HEK293 (cell line): ENCODE results near the gene TBPL1.
"Not testable (repeated sequence)": the region's sequence is repeated elsewhere in the genome, so short reads cannot be mapped to it uniquely, and the experiment has no call there.

ENCODE experiments used
- CTCF ChIA-PET: fragments of 350-600 bp; formaldehyde crosslinking; extraction: SDS; loops from one replicate; lab custom pipeline; 2021; ENCODE audit warnings: antibody characterized with exemption; lab: Yijun Ruan, JAX
- POLR2A ChIA-PET: fragments of 300-600 bp; formaldehyde crosslinking; extraction: SDS; loops from one replicate; lab custom pipeline; 2020; ENCODE audit warnings: antibody characterized with exemption, inconsistent platforms; lab: Yijun Ruan, JAX
- H3K27ac ChIP-seq: fragments of 200-500 bp; sonication (Bioruptor generic); 2 replicates; pipeline ENCODE4 v1.5.1; 2014; ENCODE audit warnings: low read depth, low read length, control low read depth, inconsistent platforms; ENCODE audit errors: extremely low read depth
- H3K36me3 ChIP-seq, 2 experiments: fragments of 200-500 bp in 1 of 2; sonication (Bioruptor generic) in 1 of 2; 1 replicate in 1 of 2; 2 replicates in 1 of 2; pipeline ENCODE4 v1.5.1; 2014 to 2017; ENCODE audit warnings: inconsistent platforms in 2 of 2, low read length in 2 of 2; ENCODE audit not compliant: control insufficient read depth in 2 of 2, insufficient read depth in 1 of 2
- H3K4me1 ChIP-seq: fragments of 200-500 bp; sonication (Bioruptor generic); 2 replicates; pipeline ENCODE4 v1.5.1; 2014; ENCODE audit warnings: mild to moderate bottlenecking, low read length, inconsistent platforms; ENCODE audit not compliant: control insufficient read depth, insufficient read depth
- H3K4me3 ChIP-seq: 2 replicates; pipeline ENCODE4 v1.5.1; 2011; ENCODE audit warnings: low read depth, mild to moderate bottlenecking, control low read depth, low read length, moderate library complexity
- H3K9me3 ChIP-seq: fragments of 200-500 bp; sonication (Bioruptor generic); 2 replicates; pipeline ENCODE4 v1.5.1; 2014; ENCODE audit warnings: low read depth, low read length, inconsistent platforms; ENCODE audit not compliant: control insufficient read depth, insufficient read depth
- OSR2 ChIP-seq: fragments of 450-650 bp; formaldehyde crosslinking; IDR thresholded peaks from 2 replicates; pipeline ENCODE4 v1.5.1; 2016; ENCODE audit warnings: missing biosample characterization, missing genetic modification characterization
- PATZ1 ChIP-seq: fragments of 450-650 bp; formaldehyde crosslinking; IDR thresholded peaks from 2 replicates; pipeline ENCODE4 v1.5.1; 2016; ENCODE audit warnings: missing biosample characterization, missing genetic modification characterization
- SP7 ChIP-seq: fragments of 450-650 bp; formaldehyde crosslinking; IDR thresholded peaks from 2 replicates; pipeline ENCODE4 v1.5.1; 2016; ENCODE audit warnings: missing biosample characterization, missing genetic modification characterization
- ZBTB17 ChIP-seq: fragments of 450-650 bp; formaldehyde crosslinking; IDR thresholded peaks from 2 replicates; pipeline ENCODE4 v1.5.1; 2016; ENCODE audit warnings: missing biosample characterization, missing genetic modification characterization
- ZEB2 ChIP-seq: fragments of 450-650 bp; formaldehyde crosslinking; IDR thresholded peaks from 2 replicates; pipeline ENCODE4 v1.5.1; 2016; ENCODE audit warnings: missing biosample characterization, missing genetic modification characterization
- ZNF202 ChIP-seq: fragments of 450-650 bp; formaldehyde crosslinking; IDR thresholded peaks from 2 replicates; pipeline ENCODE4 v1.5.1; 2016; ENCODE audit warnings: missing biosample characterization, missing genetic modification characterization, borderline replicate concordance
- ZNF223 ChIP-seq: fragments of 450-650 bp; formaldehyde crosslinking; IDR thresholded peaks from 2 replicates; pipeline ENCODE4 v1.5.1; 2016; ENCODE audit warnings: missing biosample characterization, missing genetic modification characterization
- ZNF302 ChIP-seq: fragments of 450-650 bp; formaldehyde crosslinking; IDR thresholded peaks from 2 replicates; pipeline ENCODE4 v1.5.1; 2016; ENCODE audit warnings: missing biosample characterization, missing genetic modification characterization, low read depth
- ZNF518A ChIP-seq: fragments of 450-650 bp; formaldehyde crosslinking; conservative IDR thresholded peaks from 2 replicates; pipeline ENCODE4 v1.5.1; 2016; ENCODE audit warnings: low read depth, missing biosample characterization, missing genetic modification characterization
- ZNF629 ChIP-seq: fragments of 450-650 bp; formaldehyde crosslinking; IDR thresholded peaks from 2 replicates; pipeline ENCODE4 v1.5.1; 2017; ENCODE audit warnings: missing biosample characterization, missing genetic modification characterization
- TF ChIP-seq, protein P1 (sequence below): fragments of 450-650 bp; formaldehyde crosslinking; IDR thresholded peaks from 2 replicates; pipeline ENCODE4 v1.5.1; 2016; ENCODE audit warnings: missing biosample characterization, missing genetic modification characterization
- TF ChIP-seq, protein P2 (sequence below): fragments of 450-650 bp; formaldehyde crosslinking; IDR thresholded peaks from 2 replicates; pipeline ENCODE4 v1.5.1; 2016; ENCODE audit warnings: missing biosample characterization, missing genetic modification characterization
- TF ChIP-seq, protein P3 (sequence below): fragments of 450-650 bp; formaldehyde crosslinking; IDR thresholded peaks from 2 replicates; pipeline ENCODE4 v1.5.1; 2017; ENCODE audit warnings: missing biosample characterization, missing genetic modification characterization

The TBPL1 gene

DNA sequence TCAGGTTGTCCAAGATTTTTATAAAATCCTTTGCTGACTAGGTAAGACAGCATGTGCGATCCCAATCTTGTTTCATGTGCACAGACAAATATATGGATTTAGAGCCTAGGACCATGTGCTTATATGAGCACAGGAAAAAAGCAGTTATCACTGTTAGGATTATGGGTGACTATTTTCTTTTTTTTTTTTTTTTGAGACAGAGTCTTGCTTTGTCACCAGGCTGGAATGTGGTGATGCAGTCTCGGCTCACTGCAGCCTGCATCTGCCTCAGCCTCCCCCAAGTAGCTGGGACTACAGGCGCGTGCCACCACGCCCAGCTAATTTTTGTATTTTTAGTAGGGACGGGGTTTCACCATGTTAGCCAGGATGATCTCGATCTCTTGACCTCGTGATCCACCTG is 14.8 kb downstream of the TBPL1 start:
- not testable (repeated sequence) for H3K36me3 ChIP-seq, H3K4me3 ChIP-seq, H3K27ac ChIP-seq, H3K9me3 ChIP-seq
- peak; percentile 61; the same call in 1 of the 2 replicates for TF ChIP-seq ZNF223 (tag by site-specific recombination)
- peak; percentile 70 for TF ChIP-seq ZEB2 (tag by site-specific recombination)
- 0 out of 2 replicates have a peak, but pooled peaks have one; percentile 18 for TF ChIP-seq ZBTB17 (tag by site-specific recombination)
- peak; percentile 31; the same call in 1 of the 2 replicates for TF ChIP-seq ZNF202 (tag by site-specific recombination)
- TF ChIP-seq PATZ1 (tag by site-specific recombination): 0 out of 2 replicates have a peak, but pooled peaks have one; percentile 23
- TF ChIP-seq, protein P1, sequence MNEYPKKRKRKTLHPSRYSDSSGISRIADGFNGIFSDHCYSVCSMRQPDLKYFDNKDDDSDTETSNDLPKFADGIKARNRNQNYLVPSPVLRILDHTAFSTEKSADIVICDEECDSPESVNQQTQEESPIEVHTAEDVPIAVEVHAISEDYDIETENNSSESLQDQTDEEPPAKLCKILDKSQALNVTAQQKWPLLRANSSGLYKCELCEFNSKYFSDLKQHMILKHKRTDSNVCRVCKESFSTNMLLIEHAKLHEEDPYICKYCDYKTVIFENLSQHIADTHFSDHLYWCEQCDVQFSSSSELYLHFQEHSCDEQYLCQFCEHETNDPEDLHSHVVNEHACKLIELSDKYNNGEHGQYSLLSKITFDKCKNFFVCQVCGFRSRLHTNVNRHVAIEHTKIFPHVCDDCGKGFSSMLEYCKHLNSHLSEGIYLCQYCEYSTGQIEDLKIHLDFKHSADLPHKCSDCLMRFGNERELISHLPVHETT (tag by site-specific recombination): 0 out of 2 replicates have a peak, but pooled peaks have one; percentile 32
- TF ChIP-seq, protein P2, sequence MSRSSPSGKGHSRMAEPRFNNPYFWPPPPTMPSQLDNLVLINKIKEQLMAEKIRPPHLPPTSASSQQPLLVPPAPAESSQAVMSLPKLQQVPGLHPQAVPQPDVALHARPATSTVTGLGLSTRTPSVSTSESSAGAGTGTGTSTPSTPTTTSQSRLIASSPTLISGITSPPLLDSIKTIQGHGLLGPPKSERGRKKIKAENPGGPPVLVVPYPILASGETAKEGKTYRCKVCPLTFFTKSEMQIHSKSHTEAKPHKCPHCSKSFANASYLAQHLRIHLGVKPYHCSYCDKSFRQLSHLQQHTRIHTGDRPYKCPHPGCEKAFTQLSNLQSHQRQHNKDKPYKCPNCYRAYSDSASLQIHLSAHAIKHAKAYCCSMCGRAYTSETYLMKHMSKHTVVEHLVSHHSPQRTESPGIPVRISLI (tag by site-specific recombination): peak; percentile 66
- TF ChIP-seq OSR2 (tag by site-specific recombination): peak; percentile 76
- 0 out of 2 replicates have a peak, but pooled peaks have one; percentile 41 for TF ChIP-seq ZNF629 (tag by site-specific recombination)
- peaks cover 21% of the 10 kb centered on the region for H3K4me1 ChIP-seq
- POLR2A ChIA-PET: interaction anchor here (0.7 kb wide), 1 partner anchor 11 kb away, joined by 3 read pairs; no protein-coding TSS in a partner anchor
- CTCF ChIA-PET: interaction anchor here (0.7 to 4.4 kb wide), 6 partner anchors 11 to 129 kb away, joined by 3 to 27 read pairs (median 4); no protein-coding TSS in a partner anchor

- no peak overlapping the region for H3K27ac ChIP-seq
Observed at GRCh38 chr6:133969285-133969920, 16.4 kb downstream of the TBPL1 start.

More at GRCh38 chr6:133969285-133969920, 16.4 kb downstream of the TBPL1 start:
- Histone ChIP-seq H3K4me1 (peaks cover 25% of the 10 kb centered on the region), H3K4me3 (no peak overlapping the region)
- POLR2A ChIA-PET: no interaction called here
- CTCF ChIA-PET: interaction anchor here (1.2 to 4.4 kb wide), 7 partner anchors 42 to 127 kb away, joined by 3 to 39 read pairs (median 8); no protein-coding TSS in a partner anchor
- no peak for TF ChIP-seq ZNF518A (tag by site-specific recombination)
- TF ChIP-seq SP7 (tag by site-specific recombination): no peak
- TF ChIP-seq, protein P3, sequence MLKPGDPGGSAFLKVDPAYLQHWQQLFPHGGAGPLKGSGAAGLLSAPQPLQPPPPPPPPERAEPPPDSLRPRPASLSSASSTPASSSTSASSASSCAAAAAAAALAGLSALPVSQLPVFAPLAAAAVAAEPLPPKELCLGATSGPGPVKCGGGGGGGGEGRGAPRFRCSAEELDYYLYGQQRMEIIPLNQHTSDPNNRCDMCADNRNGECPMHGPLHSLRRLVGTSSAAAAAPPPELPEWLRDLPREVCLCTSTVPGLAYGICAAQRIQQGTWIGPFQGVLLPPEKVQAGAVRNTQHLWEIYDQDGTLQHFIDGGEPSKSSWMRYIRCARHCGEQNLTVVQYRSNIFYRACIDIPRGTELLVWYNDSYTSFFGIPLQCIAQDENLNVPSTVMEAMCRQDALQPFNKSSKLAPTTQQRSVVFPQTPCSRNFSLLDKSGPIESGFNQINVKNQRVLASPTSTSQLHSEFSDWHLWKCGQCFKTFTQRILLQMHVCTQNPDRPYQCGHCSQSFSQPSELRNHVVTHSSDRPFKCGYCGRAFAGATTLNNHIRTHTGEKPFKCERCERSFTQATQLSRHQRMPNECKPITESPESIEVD: peak; percentile 66
- TF ChIP-seq ZNF302 (tag by site-specific recombination): no peak
- TF ChIP-seq, all 188 proteins: peak for 1
- Histone ChIP-seq H3K9me3 (no peaks in the 10 kb centered on the region), H3K36me3 (no peaks in the 10 kb centered on the region)
